ENCODE results near the gene ERBB2.

GRCh38 chr17:39729280-39729851 is 29.5 kb downstream of the ERBB2 start:
- TF ChIP-seq CTCF (IDR thresholded peaks at IDR 0.05) (no peak), POLR2A (IDR thresholded peaks at IDR 0.05) (no peak)

Data from upper lobe of left lung (tissue), 4 donors.